ENCODE data around the gene PPP6R3. TPM values are rescaled to one million over a fixed set of nuclear protein-coding genes. Genes with fewer than 3 reads are reported as not detected.

PPP6R3 gene
- polyA plus RNA-seq, 1 of the 3 experiments (the other 2 are of a cell fraction): 28.1 TPM

GRCh38 chr11:68413591-68413999 lies 47.0 kb upstream of the PPP6R3 start:
- Histone ChIP-seq H3K9me3 (no peaks in the 10 kb centered on the region), H3K4me1 (ENCODE audit: control insufficient read depth in 1 of 2, insufficient read depth in 2 of 2, low read depth in 1 of 2, low read length in 1 of 2) (peaks cover 0 to 12% of the 10 kb centered on the region in 2 experiments; a peak in 1 of 4 replicates), H3K27ac (ENCODE audit: low read depth in 2 of 2, low read length in 1 of 2) (peak overlapping the region in 1 of 2 experiments; percentile 34; a peak in 1 of 4 replicates), H3K79me2 (ENCODE audit: insufficient read depth) (no peaks in the 10 kb centered on the region), H3K4me2 (no peak overlapping the region), H3K9ac (no peak overlapping the region), H3K27me3 (ENCODE audit: insufficient read depth) (no peaks in the 10 kb centered on the region), H3F3A (replicated peaks; ENCODE audit: insufficient read depth) (no peaks in the 10 kb centered on the region), H2AFZ (ENCODE audit: low read depth) (no peak overlapping the region), H3K36me3 (replicated peaks in 1 of 2; ENCODE audit: control insufficient read depth in 1 of 2, insufficient read depth in 2 of 2, low read length in 1 of 2) (peaks cover 6 to 53% of the 10 kb centered on the region in 2 experiments), H3K9me2 (no peaks in the 10 kb centered on the region), H4K20me1 (ENCODE audit: insufficient read depth) (no peaks in the 10 kb centered on the region), H3K4me3 (ENCODE audit: low read depth in 2 of 2, low read length in 1 of 2) (no peak overlapping the region)
- ChIA-PET CTCF (interaction anchor here (1.0 kb wide), 1 partner anchor 30 kb away, joined by 3 read pairs; no protein-coding TSS in a partner anchor), POLR2A (no interaction called here)
- WGBS (ENCODE audit: low lambda C conversion rate): 92% methylated on average over 17 of the region's 27 CpGs
- TF ChIP-seq CHD2 (IDR thresholded peaks at IDR 0.05; ENCODE audit: low read length, partially characterized antibody) (no peak), CTCF (IDR thresholded peaks at IDR 0.05) (no peak), FOXJ3 (CRISPR knock-in tag; IDR thresholded peaks at IDR 0.05) (no peak), FOSL2 (IDR thresholded peaks at IDR 0.05; ENCODE audit: borderline replicate concordance, low read depth) (no peak)
- DNase-seq: no peak

- no peaks in the 10 kb centered on the region for H3F3A ChIP-seq (replicated peaks; ENCODE audit: insufficient read depth)
- peaks cover 5 to 52% of the 10 kb centered on the region in 2 experiments for H3K36me3 ChIP-seq (replicated peaks in 1 of 2; ENCODE audit: control insufficient read depth in 1 of 2, insufficient read depth in 2 of 2, low read length in 1 of 2)
- no peak overlapping the region for H3K9ac ChIP-seq
- peaks cover 0 to 12% of the 10 kb centered on the region in 2 experiments; a peak in 1 of 4 replicates for H3K4me1 ChIP-seq (ENCODE audit: control insufficient read depth in 1 of 2, insufficient read depth in 2 of 2, low read depth in 1 of 2, low read length in 1 of 2)
- ChIA-PET POLR2A (no interaction called here), CTCF (interaction anchor here (1.0 kb wide), 1 partner anchor 31 kb away, joined by 3 read pairs; no protein-coding TSS in a partner anchor)
- H3K9me3 ChIP-seq: no peaks in the 10 kb centered on the region
- no peak overlapping the region for H3K4me3 ChIP-seq (ENCODE audit: low read depth in 2 of 2, low read length in 1 of 2)
- no peaks in the 10 kb centered on the region for H3K9me2 ChIP-seq
- H3K27ac ChIP-seq (ENCODE audit: low read depth in 2 of 2, low read length in 1 of 2): no peak overlapping the region; a peak in 1 of 4 replicates
- H2AFZ ChIP-seq (ENCODE audit: low read depth): no peak overlapping the region
- H3K79me2 ChIP-seq (ENCODE audit: insufficient read depth): no peaks in the 10 kb centered on the region
- WGBS (ENCODE audit: low lambda C conversion rate): 94% methylated on average over 9 of the region's 19 CpGs
- H4K20me1 ChIP-seq (ENCODE audit: insufficient read depth): no peaks in the 10 kb centered on the region
- H3K27me3 ChIP-seq (ENCODE audit: insufficient read depth): no peaks in the 10 kb centered on the region
- no peak for DNase-seq
- no peak overlapping the region for H3K4me2 ChIP-seq
- no peak for TF ChIP-seq EP300 (IDR thresholded peaks at IDR 0.05; ENCODE audit: borderline replicate concordance in 1 of 2, low read depth in 1 of 2, low read length in 1 of 2)
- TF ChIP-seq NRF1 (IDR thresholded peaks at IDR 0.05; ENCODE audit: low read depth, low read length): no peak
- TF ChIP-seq RCOR1 (IDR thresholded peaks at IDR 0.05; ENCODE audit: low read length): no peak
- no peak for TF ChIP-seq FOXJ3 (CRISPR knock-in tag; IDR thresholded peaks at IDR 0.05)
- no peak for TF ChIP-seq FOXM1 (IDR thresholded peaks at IDR 0.05; ENCODE audit: low read depth)
- TF ChIP-seq MAX (IDR thresholded peaks at IDR 0.05; ENCODE audit: low read depth): no peak
- TF ChIP-seq FOSL2 (IDR thresholded peaks at IDR 0.05; ENCODE audit: borderline replicate concordance, low read depth): no peak
- TF ChIP-seq POLR2AphosphoS5 (IDR thresholded peaks at IDR 0.05; ENCODE audit: low read depth, low read length): no peak
- no peak for TF ChIP-seq USF1 (IDR thresholded peaks at IDR 0.05; ENCODE audit: borderline replicate concordance, low read depth)
- no peak for TF ChIP-seq CTCF (IDR thresholded peaks at IDR 0.05)
- TF ChIP-seq IRF3 (IDR thresholded peaks at IDR 0.05; ENCODE audit: low read depth, low read length): no peak
- no peak for TF ChIP-seq MEF2A (IDR thresholded peaks at IDR 0.05; ENCODE audit: borderline replicate concordance, low read depth)
Measured at GRCh38 chr11:68414496-68415221, 45.9 kb upstream of the PPP6R3 start.

Data from SK-N-SH (cell line).